SH-SY5Y (cell line): ENCODE measurements around the gene TMEM151B.

Experiments used
- GATA2 ChIP-seq: IDR thresholded peaks from 2 replicates; pipeline ENCODE4 v1.6.1; 2011; ENCODE audit warnings: mild to moderate bottlenecking, low read depth, low read length
- GATA3 ChIP-seq: IDR thresholded peaks from 2 replicates; pipeline ENCODE4 v1.6.1; 2011; ENCODE audit warnings: low read depth, mild to moderate bottlenecking, low read length, moderate library complexity

TMEM151B gene

DNA sequence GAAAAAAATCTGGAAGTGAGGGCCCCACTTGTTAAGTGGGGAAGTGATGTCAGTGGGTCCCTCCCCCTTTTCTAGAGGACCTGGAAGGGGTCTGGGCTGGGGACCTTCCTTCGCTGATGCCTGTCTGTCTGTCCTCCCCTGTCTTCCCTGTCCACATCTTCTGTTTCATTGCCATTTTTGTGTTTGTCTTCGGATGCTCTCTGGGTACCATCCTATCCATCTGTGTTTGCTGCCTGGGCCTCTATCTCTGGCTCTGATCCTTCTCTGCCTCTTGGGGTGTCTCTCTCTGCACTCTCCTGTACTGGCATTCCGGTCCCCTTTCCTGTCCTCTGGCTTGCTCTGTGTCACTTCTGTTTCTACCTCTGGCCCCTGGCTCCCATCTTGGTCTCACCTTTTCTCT lies 2.3 kb downstream of the TMEM151B start:
- TF ChIP-seq GATA3 (no peak), GATA2 (no peak)

DNA sequence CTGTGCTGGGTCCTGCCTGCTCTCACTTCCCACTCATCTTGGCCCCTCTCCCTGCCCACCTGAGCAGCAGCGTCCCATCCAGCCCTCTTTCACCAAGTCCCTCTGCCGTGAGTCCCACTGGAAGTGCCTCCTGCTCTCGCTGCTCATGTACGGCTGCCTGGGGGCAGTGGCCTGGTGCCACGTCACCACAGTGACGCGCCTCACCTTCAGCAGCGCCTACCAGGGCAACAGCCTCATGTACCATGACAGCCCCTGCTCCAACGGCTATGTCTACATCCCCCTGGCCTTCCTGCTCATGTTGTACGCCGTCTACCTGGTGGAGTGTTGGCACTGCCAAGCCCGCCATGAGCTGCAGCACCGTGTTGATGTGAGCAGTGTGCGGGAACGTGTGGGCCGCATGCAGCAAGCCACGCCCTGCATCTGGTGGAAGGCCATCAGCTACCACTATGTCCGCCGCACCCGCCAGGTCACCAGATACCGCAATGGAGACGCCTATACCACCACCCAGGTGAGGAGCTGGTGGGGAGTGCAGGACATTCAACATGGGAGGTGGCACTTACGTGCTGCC lies 2.8 kb downstream of the TMEM151B start:
- TF ChIP-seq GATA3 = no peak
- no peak for TF ChIP-seq GATA2

GRCh38 chr6:44273617-44274016 lies 3.4 kb downstream of the TMEM151B start:
- TF ChIP-seq GATA3 = no peak
- TF ChIP-seq GATA2 = no peak

- TF ChIP-seq GATA2 (no peak), GATA3 (no peak)
Measured at GRCh38 chr6:44275271-44275748, 5.1 kb downstream of the TMEM151B start.

DNA sequence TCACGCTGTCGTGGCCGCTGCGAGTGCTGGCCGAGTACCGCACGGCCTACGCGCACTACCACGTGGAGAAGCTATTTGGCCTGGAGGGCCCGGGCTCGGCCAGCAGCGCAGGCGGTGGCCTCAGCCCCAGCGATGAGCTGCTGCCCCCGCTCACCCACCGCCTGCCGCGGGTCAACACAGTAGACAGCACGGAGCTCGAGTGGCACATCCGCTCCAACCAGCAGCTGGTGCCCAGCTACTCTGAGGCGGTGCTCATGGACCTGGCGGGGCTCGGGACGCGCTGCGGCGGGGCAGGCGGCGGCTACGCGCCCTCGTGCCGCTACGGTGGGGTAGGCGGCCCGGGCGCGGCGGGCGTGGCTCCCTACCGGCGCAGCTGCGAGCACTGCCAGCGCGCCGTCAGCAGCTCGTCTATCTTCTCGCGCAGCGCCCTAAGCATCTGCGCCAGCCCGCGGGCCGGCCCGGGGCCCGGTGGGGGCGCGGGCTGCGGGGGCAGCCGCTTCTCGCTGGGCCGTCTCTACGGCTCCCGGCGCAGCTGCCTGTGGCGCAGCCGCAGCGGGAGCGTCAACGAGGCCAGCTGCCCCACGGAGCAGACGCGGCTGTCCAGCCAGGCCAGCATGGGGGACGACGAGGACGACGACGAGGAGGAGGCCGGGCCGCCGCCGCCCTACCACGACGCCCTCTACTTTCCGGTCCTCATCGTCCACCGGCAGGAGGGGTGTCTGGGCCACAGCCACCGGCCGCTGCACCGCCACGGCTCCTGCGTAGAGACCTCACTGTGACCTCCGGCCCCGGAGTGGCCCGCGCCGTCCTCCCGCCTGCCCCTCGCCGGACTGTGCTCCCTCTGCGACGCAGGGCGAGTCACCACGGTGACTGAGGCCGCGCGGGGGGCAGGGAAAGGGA lies 5.7 kb downstream of the TMEM151B start:
- TF ChIP-seq GATA3 (no peak), GATA2 (no peak)

DNA sequence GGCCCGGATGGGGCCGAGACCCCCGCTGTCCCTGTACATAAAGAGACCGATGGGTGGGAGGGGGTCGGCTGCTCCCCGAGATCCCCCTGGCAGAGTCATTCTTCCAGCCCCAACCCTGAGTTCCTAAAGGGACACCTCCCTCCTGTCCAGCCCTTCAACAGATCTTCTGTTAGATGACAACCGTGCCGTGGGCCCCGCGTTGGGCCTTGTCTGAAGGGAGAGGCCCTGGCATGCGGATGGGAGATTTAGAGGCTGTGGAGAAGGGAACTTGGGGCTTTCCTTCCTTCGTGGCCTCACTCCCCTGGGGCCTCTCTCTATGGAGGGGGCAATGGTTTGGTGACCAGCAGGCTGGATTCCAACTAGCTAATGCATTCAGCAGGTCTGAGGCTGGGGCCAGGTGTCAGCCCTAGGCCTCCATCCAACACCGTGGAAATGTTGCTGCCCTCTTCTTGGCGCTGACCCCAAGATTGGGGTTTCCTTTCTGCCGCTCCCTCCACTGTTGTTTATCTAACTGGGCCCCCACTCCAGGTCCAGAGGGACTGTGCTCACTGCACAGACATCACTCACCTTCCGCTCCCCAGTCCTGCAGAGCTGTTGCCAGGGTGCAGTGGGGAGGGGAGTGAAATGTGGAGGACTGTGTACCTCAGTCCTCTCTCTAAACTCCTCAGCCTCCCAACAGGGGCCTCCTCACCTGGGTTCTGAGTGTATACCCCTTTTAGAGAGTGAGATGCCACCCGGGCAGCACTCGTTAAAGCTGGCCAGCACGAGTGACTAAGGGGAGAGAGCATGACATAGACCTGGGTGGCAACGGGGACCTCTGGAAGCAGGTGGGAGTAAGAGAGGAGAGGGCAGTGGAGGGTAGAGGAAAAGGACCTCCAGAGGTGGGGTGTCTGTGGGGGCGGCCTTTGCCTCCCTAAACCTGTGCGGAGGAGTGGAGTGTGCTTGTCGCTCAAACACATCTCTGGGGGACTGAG lies 6.7 kb downstream of the TMEM151B start:
- TF ChIP-seq GATA2 = no peak
- no peak for TF ChIP-seq GATA3

- no peak for TF ChIP-seq GATA2
- no peak for TF ChIP-seq GATA3
Measured at GRCh38 chr6:44277763-44278162, 7.5 kb downstream of the TMEM151B start.

DNA sequence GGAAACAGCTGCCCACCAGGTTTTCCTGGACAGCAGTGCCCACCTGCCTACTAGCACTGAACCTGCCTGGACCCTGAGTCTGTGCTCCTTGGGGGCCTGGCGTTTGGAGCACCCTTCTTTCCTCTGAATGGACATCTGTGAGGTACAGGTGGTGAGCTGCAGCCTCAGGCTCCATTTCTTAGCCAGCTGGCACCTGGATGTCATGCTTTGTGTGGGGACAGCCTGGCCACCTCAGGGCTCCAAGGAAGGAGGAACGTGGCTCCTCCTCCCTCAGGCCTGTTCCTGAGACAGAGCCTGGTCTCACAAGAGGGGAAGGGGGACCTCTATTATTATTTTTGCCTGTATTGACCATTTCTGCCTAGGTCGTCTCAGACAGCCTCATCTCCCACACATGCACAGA lies 8.1 kb downstream of the TMEM151B start:
- no peak for TF ChIP-seq GATA2
- TF ChIP-seq GATA3 = no peak

DNA sequence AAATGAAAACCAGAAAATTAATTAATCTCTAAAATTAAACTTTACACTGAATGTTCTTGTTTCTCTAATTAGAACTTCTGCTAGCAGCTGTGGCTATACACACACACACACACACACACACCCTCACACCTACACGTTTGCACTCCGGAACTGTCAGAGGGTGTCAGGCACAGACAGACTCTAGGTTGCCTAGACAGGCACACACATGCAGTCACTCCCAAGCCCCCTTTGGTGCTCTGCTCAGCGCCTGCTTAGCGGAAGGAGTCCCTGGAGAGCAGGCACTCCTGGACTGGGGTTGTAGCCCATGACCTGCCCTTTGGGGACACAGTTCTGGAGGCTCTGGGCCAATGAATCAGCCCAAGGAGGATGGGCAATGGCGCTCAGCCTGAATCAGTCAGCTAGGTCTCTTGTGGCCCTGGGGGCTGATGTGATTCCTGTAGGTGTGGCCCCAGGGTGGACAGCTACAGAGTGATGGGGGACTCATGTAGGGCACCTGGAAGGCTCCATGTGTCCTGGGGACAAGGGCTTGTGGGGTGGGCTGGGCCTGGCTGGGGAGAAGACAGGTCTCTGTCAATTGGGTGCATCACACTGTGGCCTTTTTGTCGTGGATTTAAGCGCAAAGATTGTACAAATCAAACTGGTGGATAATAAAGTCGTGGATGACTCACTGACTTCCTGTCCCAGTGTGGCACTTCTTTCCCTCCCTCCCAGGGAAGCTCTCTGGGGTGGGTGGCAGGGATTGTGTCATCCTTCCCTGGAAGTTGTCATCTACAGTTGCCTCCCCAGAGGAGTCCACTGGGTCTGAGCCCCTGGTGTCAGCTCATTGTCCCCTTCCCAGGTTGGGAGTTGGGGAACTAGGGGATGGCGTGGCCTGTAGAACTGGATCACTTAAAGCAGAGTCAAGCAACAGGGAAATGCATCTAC lies 8.8 kb downstream of the TMEM151B start:
- TF ChIP-seq GATA2 = no peak
- no peak for TF ChIP-seq GATA3

GRCh38 chr6:44284121-44284520 lies 13.9 kb downstream of the TMEM151B start:
- no peak for TF ChIP-seq GATA3
- TF ChIP-seq GATA2 = no peak

- TF ChIP-seq GATA2 (no peak), GATA3 (no peak)
Measured at GRCh38 chr6:44284867-44285266, 14.6 kb downstream of the TMEM151B start.

GRCh38 chr6:44285552-44286284 lies 15.5 kb downstream of the TMEM151B start:
- TF ChIP-seq GATA3 = no peak
- TF ChIP-seq GATA2 = no peak

DNA sequence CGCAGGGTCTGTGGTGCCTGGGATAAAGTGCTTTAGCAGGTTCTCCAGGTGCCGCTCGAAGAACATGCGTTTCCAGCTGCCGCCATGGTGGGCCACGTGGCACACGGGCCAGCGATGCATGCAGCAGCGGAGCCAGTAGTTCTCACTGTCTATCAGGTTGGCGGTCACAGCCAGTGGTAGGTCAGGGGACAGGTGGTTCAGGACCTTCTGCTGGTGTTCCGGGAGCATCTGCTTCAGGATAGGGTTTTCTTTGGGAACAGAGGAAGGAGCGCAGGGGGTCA lies 16.0 kb downstream of the TMEM151B start:
- TF ChIP-seq GATA2 = no peak
- TF ChIP-seq GATA3 = no peak
